ENCODE results near the gene RGS9. TPM values are rescaled to one million over a fixed set of nuclear protein-coding genes. Genes with fewer than 3 reads are reported as not detected.

Gene RGS9
- total and polyA plus RNA-seq, 8 donors: 4.0 to 17.2 (median 11.4) TPM

DNA sequence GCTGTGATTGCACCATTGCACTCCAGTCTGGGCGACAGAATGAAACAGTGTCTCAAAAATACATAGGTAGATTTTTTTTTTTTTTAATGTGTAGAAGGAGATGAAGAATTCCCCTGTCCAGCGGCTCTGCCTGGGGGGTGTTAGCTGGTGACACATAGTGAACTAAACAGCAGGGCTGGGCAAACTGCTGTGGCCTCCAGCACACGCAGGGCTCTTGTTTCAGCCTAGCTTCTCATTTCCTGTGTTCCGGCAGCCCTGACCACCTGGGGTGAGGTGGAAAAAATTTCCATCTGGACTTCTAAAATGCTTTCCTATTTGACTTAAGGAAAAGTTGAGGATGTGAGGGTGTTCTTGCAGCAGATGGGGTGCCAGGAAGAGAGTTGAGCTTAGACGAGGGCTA is 33.3 kb upstream of the RGS9 start:
- TF ChIP-seq, protein P1, sequence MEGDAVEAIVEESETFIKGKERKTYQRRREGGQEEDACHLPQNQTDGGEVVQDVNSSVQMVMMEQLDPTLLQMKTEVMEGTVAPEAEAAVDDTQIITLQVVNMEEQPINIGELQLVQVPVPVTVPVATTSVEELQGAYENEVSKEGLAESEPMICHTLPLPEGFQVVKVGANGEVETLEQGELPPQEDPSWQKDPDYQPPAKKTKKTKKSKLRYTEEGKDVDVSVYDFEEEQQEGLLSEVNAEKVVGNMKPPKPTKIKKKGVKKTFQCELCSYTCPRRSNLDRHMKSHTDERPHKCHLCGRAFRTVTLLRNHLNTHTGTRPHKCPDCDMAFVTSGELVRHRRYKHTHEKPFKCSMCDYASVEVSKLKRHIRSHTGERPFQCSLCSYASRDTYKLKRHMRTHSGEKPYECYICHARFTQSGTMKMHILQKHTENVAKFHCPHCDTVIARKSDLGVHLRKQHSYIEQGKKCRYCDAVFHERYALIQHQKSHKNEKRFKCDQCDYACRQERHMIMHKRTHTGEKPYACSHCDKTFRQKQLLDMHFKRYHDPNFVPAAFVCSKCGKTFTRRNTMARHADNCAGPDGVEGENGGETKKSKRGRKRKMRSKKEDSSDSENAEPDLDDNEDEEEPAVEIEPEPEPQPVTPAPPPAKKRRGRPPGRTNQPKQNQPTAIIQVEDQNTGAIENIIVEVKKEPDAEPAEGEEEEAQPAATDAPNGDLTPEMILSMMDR (IDR thresholded peaks at IDR 0.05): no peak
- intact Hi-C loops (cut with DNase I): loop anchor here in 1 of 2 donors (10.0 kb wide), 1 partner anchor 139 kb away; no protein-coding TSS in a partner anchor
- DNase-seq: no peak

DNA sequence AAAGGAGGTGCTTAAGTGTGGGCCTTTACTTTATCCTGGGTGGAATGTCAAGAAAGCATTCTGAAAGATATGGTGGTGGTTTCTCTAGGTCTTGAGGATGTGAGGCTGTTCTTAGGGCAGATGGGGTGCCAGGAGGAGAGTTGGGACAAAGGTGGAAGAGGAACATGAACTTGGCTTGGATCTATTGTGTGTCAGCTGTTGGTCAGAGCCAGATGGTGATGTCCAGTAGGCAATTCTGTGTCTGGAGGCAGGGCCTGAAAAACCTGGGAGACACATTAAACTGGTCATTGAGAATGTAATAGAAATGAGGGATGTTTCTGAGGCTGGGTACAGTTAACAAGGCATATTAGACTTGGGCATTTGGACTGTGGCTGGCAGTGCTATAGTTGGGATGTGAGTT is 32.6 kb upstream of the RGS9 start:
- H3K27me3 ChIP-seq: no peaks in the 10 kb centered on the region
- no peaks in the 10 kb centered on the region for H3K36me3 ChIP-seq
- no peak for ATAC-seq
- TF ChIP-seq, protein P1 (IDR thresholded peaks at IDR 0.05): no peak
- peaks cover 4 to 22% of the 10 kb centered on the region in 2 donors for H3K4me1 ChIP-seq
- no peaks in the 10 kb centered on the region for H3K9me3 ChIP-seq
- no peak overlapping the region for H3K27ac ChIP-seq
- no peak overlapping the region for H3K4me3 ChIP-seq
- intact Hi-C loops (cut with DNase I): loop anchor here in 1 of 2 donors (10.0 kb wide), 1 partner anchor 140 kb away; no protein-coding TSS in a partner anchor
- no peak for DNase-seq

More for the DNA sequence above, 33.3 kb upstream of the RGS9 start:
- no peaks in the 10 kb centered on the region for H3K36me3 ChIP-seq
- H3K4me3 ChIP-seq: no peak overlapping the region
- no peak for ATAC-seq
- H3K4me1 ChIP-seq: peaks cover 4 to 22% of the 10 kb centered on the region in 2 donors
- H3K27me3 ChIP-seq: no peaks in the 10 kb centered on the region
- H3K9me3 ChIP-seq: no peaks in the 10 kb centered on the region
- no peak overlapping the region for H3K27ac ChIP-seq

DNA sequence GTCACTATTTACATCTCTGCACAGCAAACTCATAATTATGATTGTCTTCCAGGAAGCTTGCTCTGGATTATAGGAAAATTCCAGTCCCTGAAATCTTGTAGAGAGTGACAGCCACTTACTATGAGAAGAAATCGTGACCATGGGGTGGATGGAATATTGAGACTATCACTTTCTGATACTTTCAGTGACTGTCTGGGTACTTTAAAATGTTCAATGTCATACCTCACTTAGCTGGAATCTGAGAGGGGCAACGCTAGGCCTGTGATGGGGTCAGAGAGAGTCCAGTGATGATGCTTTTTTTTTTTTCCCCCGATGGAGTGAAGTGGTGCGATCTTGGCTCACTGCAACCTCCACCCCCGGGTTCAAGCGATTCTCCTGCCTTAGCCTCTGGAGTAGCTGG is 32.2 kb upstream of the RGS9 start:
- TF ChIP-seq, protein P1 (IDR thresholded peaks at IDR 0.05): no peak
- Histone ChIP-seq H3K27me3 (no peaks in the 10 kb centered on the region), H3K9me3 (no peaks in the 10 kb centered on the region), H3K36me3 (no peaks in the 10 kb centered on the region), H3K4me3 (no peak overlapping the region), H3K27ac (no peak overlapping the region), H3K4me1 (peaks cover 4 to 20% of the 10 kb centered on the region in 2 donors)
- ATAC-seq: no peak
- no peak for DNase-seq
- intact Hi-C loops (cut with DNase I): loop anchor here in 1 of 2 donors (10.0 kb wide), 1 partner anchor 140 kb away; no protein-coding TSS in a partner anchor

DNA sequence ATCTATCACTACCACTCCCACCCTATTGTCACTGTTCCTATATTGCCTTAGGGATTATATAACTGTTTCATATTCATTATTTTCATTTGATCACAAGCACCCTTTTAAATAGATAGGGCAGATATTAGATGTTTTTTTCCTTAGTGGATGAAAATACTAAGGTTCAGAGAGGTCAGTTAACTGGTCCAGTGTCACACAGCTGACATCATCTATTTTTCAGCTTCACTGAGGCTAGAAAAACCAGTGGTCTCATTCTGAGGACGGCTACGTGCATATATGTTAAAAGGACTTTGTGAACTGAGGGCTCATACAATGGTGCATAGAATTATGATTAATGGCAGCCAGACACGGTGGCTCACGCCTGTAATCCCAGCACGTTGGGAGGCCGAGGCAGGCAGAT is 29.0 kb upstream of the RGS9 start:
- ATAC-seq (no peak), DNase-seq (no peak)
- Histone ChIP-seq H3K4me3 (no peak overlapping the region), H3K27ac (no peak overlapping the region), H3K36me3 (no peaks in the 10 kb centered on the region), H3K9me3 (no peaks in the 10 kb centered on the region), H3K4me1 (peaks cover 4 to 8% of the 10 kb centered on the region in 2 donors), H3K27me3 (no peaks in the 10 kb centered on the region)
- intact Hi-C loops (cut with DNase I): loop anchor here in 1 of 2 donors (10.0 kb wide), 1 partner anchor 143 kb away; no protein-coding TSS in a partner anchor
- TF ChIP-seq, protein P1 (IDR thresholded peaks at IDR 0.05): no peak

DNA sequence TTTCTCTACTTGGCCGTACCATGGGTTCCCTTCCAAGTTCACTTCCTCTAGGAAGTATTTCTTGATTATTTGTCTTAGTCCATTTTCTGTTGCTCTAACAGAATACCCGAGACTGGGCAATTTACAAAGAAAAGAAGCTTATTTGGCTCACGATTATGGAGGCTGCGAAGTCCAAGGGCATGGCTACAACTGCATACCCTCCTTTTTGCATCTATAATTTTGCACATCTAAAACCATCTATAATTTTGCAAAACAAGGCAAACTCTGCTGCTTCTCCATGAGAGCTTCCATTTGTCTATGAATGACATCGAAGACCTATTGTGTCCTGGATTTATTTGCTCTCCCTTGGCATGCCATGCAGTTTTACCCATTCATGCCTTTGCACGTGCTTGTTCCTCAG is 27.6 kb upstream of the RGS9 start:
- H3K27me3 ChIP-seq: no peaks in the 10 kb centered on the region
- no peaks in the 10 kb centered on the region for H3K36me3 ChIP-seq
- intact Hi-C loops (cut with DNase I): loop anchor here in 1 of 2 donors (10.0 kb wide), 1 partner anchor 145 kb away; no protein-coding TSS in a partner anchor
- H3K27ac ChIP-seq: no peak overlapping the region
- no peak overlapping the region for H3K4me3 ChIP-seq
- H3K4me1 ChIP-seq: peaks cover 4 to 8% of the 10 kb centered on the region in 2 donors
- H3K9me3 ChIP-seq: no peaks in the 10 kb centered on the region
- ATAC-seq (no peak), DNase-seq (no peak)
- TF ChIP-seq, protein P1 (IDR thresholded peaks at IDR 0.05): no peak

All from left lung (tissue), 10 donors.